ENCODE results near the gene PRSS56.
A peak's percentile ranks its signal among the peaks of the same experiment; 100 is the strongest.
"Not testable (repeated sequence)": the region's sequence is repeated elsewhere in the genome, so short reads cannot be mapped to it uniquely, and the experiment has no call there.

Gene PRSS56

GRCh38 chr2:232543491-232543890, 23.3 kb downstream of the PRSS56 start:
- DNase-seq, result no peak

- DNase-seq, result no peak
These were observed 23.9 kb downstream of the PRSS56 start for GRCh38 chr2:232543928-232544631.

GRCh38 chr2:232544674-232545073, 24.5 kb downstream of the PRSS56 start:
- no peak for DNase-seq

GRCh38 chr2:232545511-232546375, 25.6 kb downstream of the PRSS56 start:
- no peak for DNase-seq

GRCh38 chr2:232547991-232548390, 27.8 kb downstream of the PRSS56 start:
- DNase-seq, result no peak

- DNase-seq, result peak; percentile 7
These were observed 29.6 kb downstream of the PRSS56 start for GRCh38 chr2:232549655-232550353.

- DNase-seq, result peak; percentile 94
These were observed 30.4 kb downstream of the PRSS56 start, which contains the start of the genes EIF4E2 and TIGD1 for GRCh38 chr2:232550354-232551249. EIF4E2 (plus strand) TSS chr2:232550689; CDS start chr2:232550725, 36 bp downstream. TIGD1 (minus strand) TSS chr2:232550557; CDS start chr2:232549882, 675 bp downstream.

- no peak for DNase-seq
These were observed 31.1 kb downstream of the PRSS56 start for GRCh38 chr2:232551250-232551638.

- no peak for DNase-seq
These were observed 31.6 kb downstream of the PRSS56 start for GRCh38 chr2:232551776-232552175.

GRCh38 chr2:232556426-232556825, 36.2 kb downstream of the PRSS56 start:
- no peak for DNase-seq

- no peak for DNase-seq
These were observed 42.4 kb downstream of the PRSS56 start for GRCh38 chr2:232562515-232563151.

GRCh38 chr2:232563580-232563979, 43.4 kb downstream of the PRSS56 start:
- no peak for DNase-seq

- no peak for DNase-seq
These were observed 47.5 kb downstream of the PRSS56 start for GRCh38 chr2:232567721-232568120.

- DNase-seq, result peak; percentile 83
These were observed 48.0 kb downstream of the PRSS56 start for GRCh38 chr2:232568161-232568560.

GRCh38 chr2:232569541-232569940, 49.4 kb downstream of the PRSS56 start:
- no peak for DNase-seq

- DNase-seq, result not testable (repeated sequence)
These were observed 50.3 kb downstream of the PRSS56 start for GRCh38 chr2:232570481-232570880.

- DNase-seq, result no peak
These were observed 50.9 kb downstream of the PRSS56 start for GRCh38 chr2:232571026-232571474.

GRCh38 chr2:232573042-232573441, 52.9 kb downstream of the PRSS56 start:
- DNase-seq, result no peak

- no peak for DNase-seq
These were observed 53.7 kb downstream of the PRSS56 start for GRCh38 chr2:232573771-232574435.

GRCh38 chr2:232574674-232575403, 54.7 kb downstream of the PRSS56 start:
- peak; percentile 61 for DNase-seq

Measured in HCEC 1CT (cell line).